Keratinocyte (primary cell): ENCODE measurements around the gene SPRTN. TPM values are rescaled to one million over a fixed set of nuclear protein-coding genes. Genes with fewer than 3 reads are reported as not detected.
A peak's percentile ranks its signal among the peaks of the same experiment; 100 is the strongest.

Experiments used
- DNase-seq: peaks from one replicate; pipeline ENCODE4 v3.0.0-alpha.2; 2011; ENCODE audit warnings: low read depth, missing footprints, low spot score
- FAIRE-seq: peaks from 2 replicates; lab custom pipeline; 2011; peaks lifted over from hg19 to GRCh38; lab: Jason Lieb, UNC
- H2AFZ ChIP-seq: 2 replicates; pipeline ENCODE4 v1.6.0; 2012; ENCODE audit warnings: low read length, control low read depth, inconsistent platforms; ENCODE audit not compliant: control insufficient read depth
- H3K27ac ChIP-seq: 2 replicates; pipeline ENCODE4 v1.5.1; 2011; ENCODE audit warnings: low read length; ENCODE audit not compliant: control insufficient read depth, insufficient read depth
- H3K27me3 ChIP-seq: 3 replicates; pipeline ENCODE4 v1.6.0; 2011; ENCODE audit warnings: low read length; ENCODE audit not compliant: control insufficient read depth, insufficient read depth; ENCODE audit errors: extremely low read depth
- H3K36me3 ChIP-seq, 2 experiments: 2 replicates in 1 of 2; 3 replicates in 1 of 2; pipeline ENCODE4 v1.5.1; 2011; ENCODE audit warnings: low read length in 2 of 2, mild to moderate bottlenecking in 1 of 2; ENCODE audit not compliant: control insufficient read depth in 2 of 2, insufficient read depth in 2 of 2; ENCODE audit errors: extremely low read depth in 1 of 2
- H3K4me1 ChIP-seq: 3 replicates; pipeline ENCODE4 v1.5.1; 2011; ENCODE audit warnings: low read length; ENCODE audit not compliant: control insufficient read depth, insufficient read depth; ENCODE audit errors: extremely low read depth
- H3K4me2 ChIP-seq: 3 replicates; pipeline ENCODE4 v1.6.0; 2011; ENCODE audit warnings: low read depth, low read length; ENCODE audit not compliant: control insufficient read depth, insufficient read depth; ENCODE audit errors: extremely low read depth
- H3K4me3 ChIP-seq, 3 experiments: fragments of 200-600 bp in 1 of 3; sonication (generic) in 1 of 3; 2 replicates in 2 of 3; 3 replicates in 1 of 3; pipeline ENCODE4 v1.5.1; 2011 to 2016; ENCODE audit warnings: low read length in 3 of 3, mild to moderate bottlenecking in 3 of 3, control low read depth in 2 of 3, inconsistent platforms in 1 of 3, low read depth in 1 of 3, mixed read lengths in 1 of 3, mixed run types in 1 of 3, moderate library complexity in 1 of 3; ENCODE audit not compliant: control insufficient read depth in 2 of 3, insufficient read depth in 2 of 3; ENCODE audit errors: extremely low read depth in 1 of 3
- H3K79me2 ChIP-seq: 2 replicates; pipeline ENCODE4 v1.6.0; 2012; ENCODE audit warnings: low read length; ENCODE audit not compliant: control insufficient read depth, insufficient read depth
- H3K9ac ChIP-seq: 3 replicates; pipeline ENCODE4 v1.6.0; 2011; ENCODE audit warnings: low read length; ENCODE audit not compliant: control insufficient read depth, insufficient read depth; ENCODE audit errors: extremely low read depth
- H3K9me1 ChIP-seq: 3 replicates; pipeline ENCODE4 v1.6.0; 2011; ENCODE audit warnings: low read length; ENCODE audit not compliant: control insufficient read depth, insufficient read depth; ENCODE audit errors: extremely low read depth
- H3K9me3 ChIP-seq: 2 replicates; pipeline ENCODE4 v1.5.1; 2012; ENCODE audit warnings: low read depth, low read length; ENCODE audit not compliant: control insufficient read depth
- H4K20me1 ChIP-seq: 3 replicates; pipeline ENCODE4 v1.6.0; 2011; ENCODE audit warnings: low read length; ENCODE audit not compliant: control insufficient read depth, insufficient read depth; ENCODE audit errors: extremely low read depth
- CTCF ChIP-seq, 3 experiments: IDR thresholded peaks in 1 of 3; conservative IDR thresholded peaks in 1 of 3; optimal IDR thresholded peaks in 1 of 3; 2 replicates in 2 of 3; 3 replicates in 1 of 3; pipeline versions ENCODE3 to v1.5.1; 2011; ENCODE audit warnings: low read length in 3 of 3, mild to moderate bottlenecking in 3 of 3, moderate library complexity in 2 of 3, control low read depth in 1 of 3, inconsistent platforms in 1 of 3; ENCODE audit not compliant: insufficient read depth in 2 of 3; ENCODE audit errors: extremely low read depth in 1 of 3
- EZH2 ChIP-seq: IDR thresholded peaks from one replicate; pipeline ENCODE4 v1.6.1; 2012; ENCODE audit warnings: inconsistent platforms, mild to moderate bottlenecking, low read length, moderate library complexity
- dilution Hi-C: fragments of 300-500 bp; cut with MboI; formaldehyde crosslinking; loops from one replicate; pipeline ENCODE4 v1.7.0; 2020; ENCODE audit warnings: low sequenced_read_pairs; ENCODE audit not compliant: extremely low pct_ligation_motif_present
- polyA plus RNA-seq, 5 experiments: library from polyadenylated mRNA; depleted of rRNA in 3 of 5; stranded (reverse) in 3 of 5; stranded (forward) in 1 of 5; unstranded in 1 of 5; fragments of >200 nt; gene quantifications; 1 replicate in 1 of 5; 2 replicates in 3 of 5; 3 replicates in 1 of 5; pipeline versions ENCODE4 v1.2.1 to v1.2.3, GENCODE V29; 2011 to 2012; ENCODE audit warnings: missing spikeins in 2 of 5, low read depth in 1 of 5, low replicate concordance in 1 of 5

Gene SPRTN
- polyA plus RNA-seq, 1 donor (not counting 4 experiments of a cell fraction or from before 2014, with no cell fraction given): 17.4 TPM

GRCh38 chr1:231376875-231377549, 38.9 kb downstream of the SPRTN start:
- no peak overlapping the region for H3K4me2 ChIP-seq

GRCh38 chr1:231381729-231382128, 43.6 kb downstream of the SPRTN start:
- Histone ChIP-seq H3K27ac (peak overlapping the region; percentile 12), H3K4me2 (peak overlapping the region; percentile 38), H3K4me3 (no peak overlapping the region), H3K9ac (no peak overlapping the region), H4K20me1 (no peaks in the 10 kb centered on the region), H3K9me1 (no peaks in the 10 kb centered on the region), H3K36me3 (no peaks in the 10 kb centered on the region), H3K9me3 (no peaks in the 10 kb centered on the region), H3K4me1 (peaks cover 42% of the 10 kb centered on the region), H3K79me2 (peaks cover 52% of the 10 kb centered on the region), H3K27me3 (no peaks in the 10 kb centered on the region), H2AFZ (no peak overlapping the region)
- dilution Hi-C loops: no loop called here
- TF ChIP-seq CTCF (optimal IDR thresholded peaks at IDR 0.05 in 1 of 3, IDR thresholded peaks at IDR 0.05 in 1 of 3, conservative IDR thresholded peaks at IDR 0.05 in 1 of 3; ENCODE audit: extremely low read depth in 1 of 3, insufficient read depth in 2 of 3, low read length in 3 of 3) (no peak), EZH2 (no peak)
- FAIRE-seq: peak; percentile 52
- no peak for DNase-seq

More at GRCh38 chr1:231376875-231377549, 38.9 kb downstream of the SPRTN start:
- H3K9me1 ChIP-seq: no peaks in the 10 kb centered on the region
- FAIRE-seq (peak; percentile 67), DNase-seq (no peak)
- H3K27me3 ChIP-seq: no peaks in the 10 kb centered on the region
- no peak overlapping the region for H3K4me3 ChIP-seq
- dilution Hi-C loops: no loop called here
- H2AFZ ChIP-seq: no peak overlapping the region
- H4K20me1 ChIP-seq: no peaks in the 10 kb centered on the region
- H3K9ac ChIP-seq: no peak overlapping the region
- H3K27ac ChIP-seq: no peak overlapping the region
- peaks cover 17% of the 10 kb centered on the region for H3K4me1 ChIP-seq
- H3K79me2 ChIP-seq: peaks cover 45% of the 10 kb centered on the region
- TF ChIP-seq EZH2 (no peak), CTCF (optimal IDR thresholded peaks at IDR 0.05 in 1 of 3, IDR thresholded peaks at IDR 0.05 in 1 of 3, conservative IDR thresholded peaks at IDR 0.05 in 1 of 3; ENCODE audit: extremely low read depth in 1 of 3, insufficient read depth in 2 of 3, low read length in 3 of 3) (no peak)
- no peaks in the 10 kb centered on the region for H3K36me3 ChIP-seq
- no peaks in the 10 kb centered on the region for H3K9me3 ChIP-seq
